GM19455 (cell line): Measurements from ENCODE around the gene KLB.
"Not testable (repeated sequence)": the region's sequence is repeated elsewhere in the genome, so short reads cannot be mapped to it uniquely, and the experiment has no call there.

ENCODE experiments used
- ATAC-seq: cut with Tn5 transposase; IDR thresholded peaks from one replicate; pipeline ENCODE4 v1.9.1; 2021; ENCODE audit not compliant: unreplicated experiment

KLB gene

DNA sequence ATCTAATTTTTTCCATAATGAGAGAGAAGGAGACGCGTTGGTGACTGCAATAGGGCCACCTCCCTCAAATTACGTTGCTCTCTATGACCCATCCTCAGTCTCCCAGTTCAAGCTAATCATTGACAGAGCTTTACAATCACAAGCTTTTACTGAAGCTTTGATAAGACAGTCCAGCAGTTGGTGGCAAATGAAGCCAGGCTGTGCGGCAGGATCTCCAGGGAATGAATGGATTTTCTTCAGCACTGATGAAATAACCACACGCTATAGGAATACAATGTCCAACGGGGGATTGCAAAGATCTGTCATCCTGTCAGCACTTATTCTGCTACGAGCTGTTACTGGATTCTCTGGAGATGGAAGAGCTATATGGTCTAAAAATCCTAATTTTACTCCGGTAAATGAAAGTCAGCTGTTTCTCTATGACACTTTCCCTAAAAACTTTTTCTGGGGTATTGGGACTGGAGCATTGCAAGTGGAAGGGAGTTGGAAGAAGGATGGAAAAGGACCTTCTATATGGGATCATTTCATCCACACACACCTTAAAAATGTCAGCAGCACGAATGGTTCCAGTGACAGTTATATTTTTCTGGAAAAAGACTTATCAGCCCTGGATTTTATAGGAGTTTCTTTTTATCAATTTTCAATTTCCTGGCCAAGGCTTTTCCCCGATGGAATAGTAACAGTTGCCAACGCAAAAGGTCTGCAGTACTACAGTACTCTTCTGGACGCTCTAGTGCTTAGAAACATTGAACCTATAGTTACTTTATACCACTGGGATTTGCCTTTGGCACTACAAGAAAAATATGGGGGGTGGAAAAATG lies at the start of gene KLB:
TSS of gene KLB (plus strand) at position 168 of the 821 bp plus-strand sequence. CDS start at position 188, 20 bp downstream.
- no peak for ATAC-seq

- no peak for ATAC-seq
Observed at GRCh38 chr4:39357002-39357401, 49.7 kb upstream of the KLB start.

DNA sequence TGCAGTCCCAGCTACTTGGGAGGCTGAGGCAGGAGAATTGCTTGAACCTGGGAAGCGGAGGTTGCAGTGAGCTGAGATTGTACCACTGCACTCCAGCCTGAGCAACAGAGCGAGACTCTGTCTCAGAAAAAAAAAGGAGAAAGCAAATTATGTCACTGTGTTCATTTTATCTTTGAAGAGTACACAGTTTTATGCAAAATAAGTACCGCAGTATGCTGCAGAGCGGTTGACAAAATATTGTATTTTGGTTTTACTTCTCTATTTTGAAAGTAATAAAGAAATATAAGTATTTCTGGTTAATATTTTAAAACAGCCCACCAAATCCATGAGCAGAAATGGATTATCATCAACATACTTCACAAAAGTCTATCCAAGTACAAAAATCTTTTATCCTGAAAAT lies 46.1 kb upstream of the KLB start:
- ATAC-seq, result not testable (repeated sequence)

GRCh38 chr4:39362827-39363226 lies 43.9 kb upstream of the KLB start:
- ATAC-seq, result no peak

- peak; percentile 43 for ATAC-seq
Observed at GRCh38 chr4:39363773-39364393, 42.8 kb upstream of the KLB start.

DNA sequence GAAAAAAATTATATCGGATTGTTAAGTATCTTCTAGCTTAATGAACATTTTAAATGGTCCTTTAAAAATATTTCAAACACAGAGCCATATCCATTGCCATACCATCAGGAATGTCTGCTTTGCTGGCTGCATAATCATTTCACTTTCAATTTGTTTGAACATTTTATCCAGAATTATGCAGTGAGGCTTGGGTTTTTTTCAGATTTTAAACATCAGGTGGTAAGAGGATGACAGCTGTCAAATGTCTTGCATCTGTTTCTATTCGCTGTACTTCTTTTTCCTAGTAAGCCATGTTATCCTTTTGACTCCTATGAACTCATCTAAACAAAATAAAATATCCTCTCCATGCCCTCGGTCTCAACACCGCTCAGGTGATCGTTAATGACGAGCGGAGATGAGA lies 41.4 kb upstream of the KLB start:
- no peak for ATAC-seq

- peak; percentile 68 for ATAC-seq
Observed at GRCh38 chr4:39365830-39366771, 40.6 kb upstream of the KLB start, which contains the start of gene RFC1. Gene RFC1, minus strand, starts transcription at chr4:39366362. Its CDS starts 121 bp downstream, at chr4:39366241.

DNA sequence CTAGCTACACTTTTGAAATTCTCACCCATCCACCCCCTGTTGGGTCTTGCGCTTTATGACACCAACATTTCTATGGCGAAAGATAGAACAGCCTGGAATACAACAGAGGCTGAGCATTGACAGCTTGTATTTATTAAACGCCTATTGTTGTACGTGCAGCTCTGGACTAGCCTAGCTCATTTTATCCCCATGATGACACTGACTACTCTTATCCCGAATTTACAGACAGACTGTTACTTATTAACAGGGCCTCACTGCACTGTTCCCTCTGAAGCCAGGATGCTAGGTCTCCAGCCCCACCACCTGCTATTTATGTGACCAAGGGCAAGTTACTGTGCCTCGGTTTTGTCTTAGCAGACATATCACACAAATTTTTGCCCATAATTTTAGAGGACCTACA lies 39.6 kb upstream of the KLB start:
- no peak for ATAC-seq

DNA sequence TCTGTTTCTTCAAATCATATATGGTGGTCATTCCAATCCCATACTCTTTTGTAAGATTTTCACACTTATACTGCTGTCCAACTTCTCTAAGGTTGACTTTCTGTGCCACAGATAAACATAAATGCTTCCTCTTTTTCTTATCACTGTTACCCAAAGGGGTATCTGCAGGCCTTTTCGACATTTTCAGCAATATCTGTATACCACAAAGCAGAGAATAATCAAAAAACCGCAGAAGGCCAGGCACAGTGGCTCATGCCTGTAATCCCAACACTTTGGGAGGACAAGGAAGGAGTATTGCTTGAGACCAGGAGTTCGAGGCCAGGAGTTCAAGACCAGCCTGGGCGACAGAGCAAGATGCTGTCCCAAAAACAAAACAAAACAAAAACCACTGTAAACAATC lies 37.4 kb upstream of the KLB start:
- no peak for ATAC-seq

DNA sequence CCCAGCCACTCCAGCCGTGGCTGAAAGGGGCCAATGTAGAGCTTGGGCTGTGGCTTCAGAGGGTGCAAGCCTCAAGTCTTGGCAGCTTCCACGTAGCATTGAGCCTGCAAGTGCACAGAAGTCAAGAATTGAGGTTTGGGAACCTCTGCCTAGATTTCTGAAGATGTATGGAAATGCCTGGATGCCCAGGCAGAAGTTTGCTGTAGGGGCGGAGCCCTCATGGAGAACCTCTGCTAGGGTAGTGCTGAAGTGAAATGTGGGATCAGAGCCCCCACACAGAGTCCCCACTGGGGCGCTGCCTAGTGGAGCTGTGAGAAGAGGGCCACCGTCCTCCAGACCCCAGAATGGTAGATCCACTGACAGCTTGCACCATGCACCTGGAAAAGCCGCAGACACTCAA lies 35.5 kb upstream of the KLB start:
- not testable (repeated sequence) for ATAC-seq

GRCh38 chr4:39375478-39375877 lies 31.3 kb upstream of the KLB start:
- no peak for ATAC-seq

- no peak for ATAC-seq
Observed at GRCh38 chr4:39383690-39384089, 23.0 kb upstream of the KLB start.

- ATAC-seq, result no peak
Observed at GRCh38 chr4:39384563-39384962, 22.2 kb upstream of the KLB start.

GRCh38 chr4:39390603-39391002 lies 16.1 kb upstream of the KLB start:
- ATAC-seq, result no peak

- no peak for ATAC-seq
Observed at GRCh38 chr4:39394706-39395105, 12.0 kb upstream of the KLB start.

DNA sequence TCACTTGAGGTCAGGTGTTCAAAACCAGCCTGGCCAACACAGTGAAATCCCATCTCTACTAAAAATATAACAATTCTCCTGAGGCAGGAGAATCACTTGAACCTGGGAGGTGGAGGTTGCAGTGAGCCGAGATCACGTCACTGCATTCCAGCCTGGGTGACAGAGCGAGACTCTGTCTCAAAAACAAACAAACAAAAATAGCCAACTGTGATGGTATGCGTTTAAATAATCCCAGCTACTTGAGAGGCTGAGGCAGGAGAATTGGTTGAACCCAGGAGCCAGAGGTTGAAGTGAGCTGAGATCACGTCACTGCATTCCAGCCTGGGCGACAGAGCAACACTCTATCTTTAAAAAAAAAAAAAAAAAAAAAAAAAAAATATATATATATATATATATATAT lies 5.1 kb upstream of the KLB start:
- ATAC-seq, result not testable (repeated sequence)

- ATAC-seq, result no peak
Observed at GRCh38 chr4:39407584-39407885, 805 bp downstream of the KLB start.

DNA sequence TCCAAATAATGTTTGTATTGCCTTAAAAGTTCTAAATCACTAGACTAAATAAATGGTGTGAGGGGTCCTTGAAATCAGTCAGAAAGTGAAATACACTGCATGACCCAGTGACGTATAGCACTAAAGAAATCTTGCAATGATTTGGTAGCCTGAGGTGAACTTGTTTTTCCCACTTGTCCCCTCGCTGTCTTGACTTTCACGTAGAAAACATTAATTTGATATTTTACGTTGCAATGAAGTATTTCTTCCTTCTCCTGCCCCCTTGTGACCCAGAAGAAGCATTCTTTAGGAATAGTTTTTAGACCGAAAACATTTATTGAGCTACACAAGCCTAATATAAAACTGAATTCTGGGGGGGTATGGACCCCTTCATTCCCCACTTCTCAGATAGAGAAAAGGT lies 3.7 kb downstream of the KLB start:
- ATAC-seq, result no peak

DNA sequence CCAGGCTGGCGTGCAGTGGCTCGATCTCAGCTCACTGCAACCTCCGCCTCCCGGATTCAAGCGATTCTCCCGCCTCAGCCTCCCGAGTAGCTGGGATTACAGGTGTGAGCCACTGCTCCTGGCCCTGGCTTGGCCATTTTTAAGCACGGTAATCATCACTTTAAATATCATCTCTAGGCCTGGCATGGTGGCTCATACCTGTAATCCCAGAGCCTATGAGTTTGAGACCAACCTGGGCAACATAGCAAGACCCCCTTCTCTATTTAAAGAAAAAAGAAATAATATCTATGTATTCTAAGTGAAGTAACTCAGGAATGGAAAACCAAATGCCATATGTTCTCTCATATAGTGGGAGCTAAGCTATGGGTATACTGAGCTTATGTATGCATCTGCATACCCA lies 4.8 kb downstream of the KLB start:
- ATAC-seq, result not testable (repeated sequence)

DNA sequence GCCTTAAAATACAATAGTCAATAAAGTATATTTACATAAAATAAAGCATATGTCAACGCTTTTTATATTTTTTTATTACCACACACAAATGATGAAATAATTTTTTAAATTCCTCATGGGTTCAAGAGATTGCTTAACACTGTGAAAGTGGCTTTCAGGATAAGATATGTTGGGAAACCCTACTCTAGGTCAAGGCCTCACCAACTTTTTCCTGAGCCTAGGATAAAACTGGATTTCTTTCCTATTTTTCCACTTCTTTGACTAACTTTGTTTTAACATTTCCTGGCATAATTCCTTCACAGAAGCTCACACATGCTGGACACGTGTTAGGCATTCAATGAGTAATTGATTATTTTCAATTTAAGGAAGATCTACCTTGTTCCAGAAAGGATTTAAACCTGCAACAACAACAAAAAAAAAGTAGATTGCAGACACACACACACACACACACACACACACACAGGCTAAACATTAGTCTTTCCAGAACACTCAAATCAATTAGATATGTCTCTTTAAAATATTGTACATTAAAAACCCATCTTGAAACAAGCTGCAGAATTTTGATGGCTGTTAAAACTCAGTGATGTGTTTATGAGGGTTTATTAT lies 9.1 kb downstream of the KLB start:
- no peak for ATAC-seq

GRCh38 chr4:39422247-39422646 lies 15.5 kb downstream of the KLB start:
- ATAC-seq, result no peak
